Ascending aorta (tissue), 2 donors: ENCODE data around the gene INPP1. TPM values are rescaled to one million over a fixed set of nuclear protein-coding genes. Genes with fewer than 3 reads are reported as not detected.

Experiments used
- DNase-seq, 2 donors: peaks; one replicate each; pipeline ENCODE4 v3.0.0-alpha.2; 2019; ENCODE audit warnings: low spot score in 2 of 2
- H3K27ac ChIP-seq, 2 donors: fragments of 200-600 bp; sonication (generic); one replicate each; pipeline ENCODE4 v1.5.1; 2016 to 2017; ENCODE audit warnings: mild to moderate bottlenecking in 1 of 2
- H3K27me3 ChIP-seq: fragments of 200-600 bp; sonication (generic); one replicate; pipeline ENCODE4 v1.5.1; 2017
- H3K36me3 ChIP-seq, 2 donors: fragments of 200-600 bp; sonication (generic); one replicate each; pipeline ENCODE4 v1.5.1; 2016
- H3K4me1 ChIP-seq, 2 donors: fragments of 200-600 bp; sonication (generic); one replicate each; pipeline ENCODE4 v1.5.1; 2016 to 2017; ENCODE audit warnings: mild to moderate bottlenecking in 1 of 2
- H3K4me3 ChIP-seq, 2 donors: fragments of 200-600 bp; sonication (generic); one replicate each; pipeline ENCODE4 v1.5.1; 2016 to 2017; ENCODE audit warnings: mild to moderate bottlenecking in 1 of 2
- H3K9me3 ChIP-seq, 2 donors: fragments of 200-600 bp; sonication (generic); one replicate each; pipeline ENCODE4 v1.5.1; 2016
- intact Hi-C: fragments of 100-400 bp; cut with DNase I; formaldehyde crosslinking; loops from one replicate; pipeline ENCODE4 v1.15.1; 2023
- total RNA-seq: library from RNA; depleted of rRNA; stranded (reverse); fragments of >200 nt; gene quantifications from one replicate; pipeline ENCODE4 v1.1.0, GENCODE V29; 2016
- TF ChIP-seq, protein P1 (sequence below), 3 experiments: fragments of 200-600 bp in 2 of 3; fragments of 450-650 bp in 1 of 3; sonication (generic) in 2 of 3; IDR thresholded peaks; one replicate each; pipeline ENCODE4 v1.5.1; 2016 to 2019; ENCODE audit warnings: antibody characterized with exemption in 3 of 3, mild to moderate bottlenecking in 1 of 3, moderate library complexity in 1 of 3

The INPP1 gene
- total RNA-seq, 1 donor from 2014 or later: 13.3 TPM

DNA sequence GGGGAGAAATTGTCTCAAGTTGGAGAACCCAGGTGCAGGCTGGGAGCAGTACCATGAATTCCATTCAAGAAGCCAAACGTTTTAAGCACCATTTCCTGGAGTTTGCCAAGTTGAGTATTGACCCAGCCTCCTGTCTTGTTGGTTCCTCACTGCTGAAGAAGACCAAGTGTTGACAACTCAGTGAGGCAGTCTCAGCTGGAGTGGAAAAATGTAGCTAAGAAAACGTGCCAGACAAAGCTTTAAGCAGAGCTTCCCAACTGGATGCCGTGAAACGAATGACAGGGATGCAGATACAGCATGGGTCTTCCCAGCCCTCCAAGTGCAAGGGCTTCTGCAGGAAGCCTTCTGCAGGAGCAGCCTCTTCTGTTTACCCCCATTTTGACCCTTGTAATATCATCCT is 778 bp upstream of the INPP1 start:
- Histone ChIP-seq H3K27ac (peak overlapping the region; percentile 92 to 97), H3K4me3 (peak overlapping the region in 1 of 2 donors; percentile 81), H3K4me1 (peaks cover 0 to 6% of the 10 kb centered on the region in 2 donors), H3K9me3 (no peaks in the 10 kb centered on the region), H3K36me3 (no peaks in the 10 kb centered on the region), H3K27me3 (no peaks in the 10 kb centered on the region)
- intact Hi-C loops: loop anchor here (1.0 kb wide), 1 partner anchor 23 kb away; the partner anchor contains the start of gene HIBCH
- TF ChIP-seq, protein P1, sequence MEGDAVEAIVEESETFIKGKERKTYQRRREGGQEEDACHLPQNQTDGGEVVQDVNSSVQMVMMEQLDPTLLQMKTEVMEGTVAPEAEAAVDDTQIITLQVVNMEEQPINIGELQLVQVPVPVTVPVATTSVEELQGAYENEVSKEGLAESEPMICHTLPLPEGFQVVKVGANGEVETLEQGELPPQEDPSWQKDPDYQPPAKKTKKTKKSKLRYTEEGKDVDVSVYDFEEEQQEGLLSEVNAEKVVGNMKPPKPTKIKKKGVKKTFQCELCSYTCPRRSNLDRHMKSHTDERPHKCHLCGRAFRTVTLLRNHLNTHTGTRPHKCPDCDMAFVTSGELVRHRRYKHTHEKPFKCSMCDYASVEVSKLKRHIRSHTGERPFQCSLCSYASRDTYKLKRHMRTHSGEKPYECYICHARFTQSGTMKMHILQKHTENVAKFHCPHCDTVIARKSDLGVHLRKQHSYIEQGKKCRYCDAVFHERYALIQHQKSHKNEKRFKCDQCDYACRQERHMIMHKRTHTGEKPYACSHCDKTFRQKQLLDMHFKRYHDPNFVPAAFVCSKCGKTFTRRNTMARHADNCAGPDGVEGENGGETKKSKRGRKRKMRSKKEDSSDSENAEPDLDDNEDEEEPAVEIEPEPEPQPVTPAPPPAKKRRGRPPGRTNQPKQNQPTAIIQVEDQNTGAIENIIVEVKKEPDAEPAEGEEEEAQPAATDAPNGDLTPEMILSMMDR (IDR thresholded peaks at IDR 0.05): no peak
- DNase-seq: no peak

GRCh38 chr2:190343089-190343535 is 277 bp upstream of the INPP1 start:
- H3K27ac ChIP-seq: peak overlapping the region; percentile 92 to 97
- peaks cover 0 to 6% of the 10 kb centered on the region in 2 donors for H3K4me1 ChIP-seq
- TF ChIP-seq, protein P1 (IDR thresholded peaks at IDR 0.05): no peak
- DNase-seq: no peak
- H3K9me3 ChIP-seq: no peaks in the 10 kb centered on the region
- H3K4me3 ChIP-seq: peak overlapping the region; percentile 60 to 81
- intact Hi-C loops: loop anchor here (1.0 kb wide), 1 partner anchor 24 kb away; the partner anchor contains the start of gene HIBCH
- H3K36me3 ChIP-seq: no peaks in the 10 kb centered on the region
- H3K27me3 ChIP-seq: no peaks in the 10 kb centered on the region

DNA sequence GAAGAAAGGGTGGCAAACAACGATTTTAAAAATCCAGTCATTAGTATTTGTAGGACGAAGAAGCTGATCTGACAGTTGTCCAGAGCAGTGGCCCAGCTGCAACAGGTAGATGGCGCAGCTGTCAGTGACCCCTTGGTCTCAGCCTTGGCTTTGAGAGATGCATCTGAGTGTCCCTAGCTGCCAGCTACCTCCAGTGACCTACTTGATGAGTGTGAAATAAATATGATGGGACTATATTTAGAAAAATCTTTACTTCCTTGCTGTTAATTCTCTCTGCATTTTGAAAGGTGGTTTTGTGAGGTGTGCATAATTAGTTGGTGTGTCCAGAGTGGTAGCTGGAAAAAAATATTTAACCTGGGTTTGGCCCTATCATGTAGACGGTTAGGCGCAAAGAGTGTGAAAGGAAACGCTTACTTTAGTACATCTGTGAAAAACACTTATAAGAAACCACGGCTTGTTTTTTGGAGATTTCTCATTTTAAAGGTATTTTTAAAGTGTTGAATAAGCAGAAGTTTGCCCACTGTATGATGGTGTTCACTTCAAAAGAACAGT is 963 bp downstream of the INPP1 start:
- TF ChIP-seq, protein P1 (IDR thresholded peaks at IDR 0.05): peak in 1 of 3 experiments; percentile 38
- H3K36me3 ChIP-seq: no peaks in the 10 kb centered on the region
- no peak for DNase-seq
- no peaks in the 10 kb centered on the region for H3K9me3 ChIP-seq
- intact Hi-C loops: no loop called here
- H3K27me3 ChIP-seq: no peaks in the 10 kb centered on the region
- peaks cover 0 to 6% of the 10 kb centered on the region in 2 donors for H3K4me1 ChIP-seq
- H3K27ac ChIP-seq: peak overlapping the region; percentile 92 to 97
- peak overlapping the region; percentile 60 to 81 for H3K4me3 ChIP-seq

- Histone ChIP-seq H3K9me3 (no peaks in the 10 kb centered on the region), H3K4me3 (no peak overlapping the region), H3K27me3 (no peaks in the 10 kb centered on the region), H3K36me3 (peaks cover 0 to 5% of the 10 kb centered on the region in 2 donors), H3K4me1 (peaks cover 0 to 3% of the 10 kb centered on the region in 2 donors), H3K27ac (no peak overlapping the region)
- intact Hi-C loops: no loop called here
- TF ChIP-seq, protein P1 (IDR thresholded peaks at IDR 0.05): no peak
- DNase-seq: no peak
Measured at GRCh38 chr2:190350371-190350770, 7.0 kb downstream of the INPP1 start.

DNA sequence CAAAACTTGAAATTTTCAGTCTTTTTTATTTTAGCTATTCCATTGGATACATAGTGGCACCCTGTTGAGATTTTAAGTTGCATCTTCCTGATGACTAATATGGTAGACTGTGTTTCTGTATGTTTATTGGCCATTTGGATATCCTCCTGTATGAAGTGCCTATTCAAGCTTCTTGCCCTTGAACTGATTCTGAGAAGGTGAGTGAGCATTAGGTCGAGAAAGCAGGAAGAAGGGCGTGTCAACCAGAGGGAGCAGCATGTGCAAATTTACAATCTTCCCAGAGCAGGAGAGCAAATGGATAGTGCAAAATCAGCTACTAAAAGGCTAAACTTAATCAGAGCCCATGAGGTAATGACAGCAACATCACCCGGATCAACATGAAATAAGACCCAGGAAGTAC is 8.6 kb downstream of the INPP1 start:
- intact Hi-C loops: no loop called here
- Histone ChIP-seq H3K4me3 (no peak overlapping the region), H3K4me1 (peaks cover 0 to 3% of the 10 kb centered on the region in 2 donors), H3K27ac (no peak overlapping the region), H3K9me3 (no peaks in the 10 kb centered on the region), H3K27me3 (no peaks in the 10 kb centered on the region), H3K36me3 (peaks cover 0 to 5% of the 10 kb centered on the region in 2 donors)
- no peak for DNase-seq
- TF ChIP-seq, protein P1 (IDR thresholded peaks at IDR 0.05): no peak
